Prostate gland (tissue), 2 donors: ENCODE results near the gene GOLT1A. TPM values are rescaled to one million over a fixed set of nuclear protein-coding genes. Genes with fewer than 3 reads are reported as not detected.

Experiments
- DNase-seq: peaks from one replicate; pipeline ENCODE4 v3.0.0-alpha.2; 2019; ENCODE audit warnings: low spot score
- H3K27ac ChIP-seq, 2 donors: fragments of 200-600 bp; sonication (generic); 2 replicates each; pipeline ENCODE4 v1.5.1; 2017 to 2019
- H3K27me3 ChIP-seq: fragments of 200-600 bp; sonication (generic); replicated peaks from 2 replicates; pipeline ENCODE4 v1.5.1; 2019; ENCODE audit not compliant: insufficient read depth
- H3K36me3 ChIP-seq, 2 donors: fragments of 200-600 bp; sonication (generic); 1 replicate in 1 of 2; 2 replicates in 1 of 2; pipeline versions ENCODE4 v1.5.1 to v1.8.1; 2017 to 2019
- H3K4me1 ChIP-seq: fragments of 200-600 bp; sonication (generic); replicated peaks from 2 replicates; pipeline ENCODE4 v1.5.1; 2019
- H3K4me3 ChIP-seq, 2 donors: fragments of 200-600 bp; sonication (generic); 2 replicates each; pipeline ENCODE4 v1.5.1; 2017 to 2019
- H3K9me3 ChIP-seq: fragments of 200-600 bp; sonication (generic); 2 replicates; pipeline ENCODE4 v1.5.1; 2017
- POLR2A ChIP-seq: fragments of 450-650 bp; IDR thresholded peaks from one replicate; pipeline ENCODE4 v1.6.1; 2016; ENCODE audit warnings: antibody characterized with exemption, mild to moderate bottlenecking
- POLR2AphosphoS5 ChIP-seq: sonication (generic); formaldehyde crosslinking; IDR thresholded peaks from one replicate; pipeline ENCODE4 v1.6.1; 2017; ENCODE audit warnings: antibody characterized with exemption
- WGBS: methylation state at CpG from one replicate; pipeline ENCODE4 v1.1.5; 2018; 5-methylcytosine and 5-hydroxymethylcytosine counted together
- intact Hi-C: fragments of 100-400 bp; cut with DNase I; formaldehyde crosslinking; loops from one replicate; pipeline ENCODE4 v1.14.2; 2022
- total RNA-seq, 2 donors: library from RNA; depleted of rRNA; stranded (reverse); fragments of >200 nt; gene quantifications; one replicate each; pipeline ENCODE4 v1.1.0, GENCODE V29; 2016
- TF ChIP-seq, protein P1 (sequence below), 4 experiments: fragments of 200-600 bp in 2 of 4; fragments of 450-650 bp in 2 of 4; sonication (generic) in 2 of 4; IDR thresholded peaks; 1 replicate in 3 of 4; 2 replicates in 1 of 4; pipeline ENCODE4 v1.5.1; 2016 to 2019; ENCODE audit warnings: antibody characterized with exemption in 4 of 4, mild to moderate bottlenecking in 2 of 4, moderate library complexity in 2 of 4

Gene GOLT1A
- total RNA-seq, 2 donors from 2014 or later = 3.0 to 3.6 TPM

- H3K9me3 ChIP-seq = no peaks in the 10 kb centered on the region
- H3K27me3 ChIP-seq = no peaks in the 10 kb centered on the region
- H3K4me1 ChIP-seq = peaks cover 3% of the 10 kb centered on the region
- 16% methylated on average over 29 of the region's 33 CpGs for WGBS
- peak; percentile 27 for DNase-seq
- H3K36me3 ChIP-seq = no peaks in the 10 kb centered on the region
- H3K4me3 ChIP-seq = peak overlapping the region; percentile 54 to 64
- TF ChIP-seq POLR2AphosphoS5 = no peak
- TF ChIP-seq, protein P1, sequence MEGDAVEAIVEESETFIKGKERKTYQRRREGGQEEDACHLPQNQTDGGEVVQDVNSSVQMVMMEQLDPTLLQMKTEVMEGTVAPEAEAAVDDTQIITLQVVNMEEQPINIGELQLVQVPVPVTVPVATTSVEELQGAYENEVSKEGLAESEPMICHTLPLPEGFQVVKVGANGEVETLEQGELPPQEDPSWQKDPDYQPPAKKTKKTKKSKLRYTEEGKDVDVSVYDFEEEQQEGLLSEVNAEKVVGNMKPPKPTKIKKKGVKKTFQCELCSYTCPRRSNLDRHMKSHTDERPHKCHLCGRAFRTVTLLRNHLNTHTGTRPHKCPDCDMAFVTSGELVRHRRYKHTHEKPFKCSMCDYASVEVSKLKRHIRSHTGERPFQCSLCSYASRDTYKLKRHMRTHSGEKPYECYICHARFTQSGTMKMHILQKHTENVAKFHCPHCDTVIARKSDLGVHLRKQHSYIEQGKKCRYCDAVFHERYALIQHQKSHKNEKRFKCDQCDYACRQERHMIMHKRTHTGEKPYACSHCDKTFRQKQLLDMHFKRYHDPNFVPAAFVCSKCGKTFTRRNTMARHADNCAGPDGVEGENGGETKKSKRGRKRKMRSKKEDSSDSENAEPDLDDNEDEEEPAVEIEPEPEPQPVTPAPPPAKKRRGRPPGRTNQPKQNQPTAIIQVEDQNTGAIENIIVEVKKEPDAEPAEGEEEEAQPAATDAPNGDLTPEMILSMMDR (IDR thresholded peaks at IDR 0.05) = no peak
- TF ChIP-seq POLR2A = no peak
- peak overlapping the region; percentile 83 to 88 for H3K27ac ChIP-seq
- intact Hi-C loops = loop anchor here (5.0 kb wide), 1 partner anchor 289 kb away; the partner anchor contains the start of gene SNRPE
Measured at GRCh38 chr1:204150702-204151551, 62.9 kb downstream of the GOLT1A start.

- TF ChIP-seq, protein P1 (IDR thresholded peaks at IDR 0.05) = no peak
- peak; percentile 42 for TF ChIP-seq POLR2AphosphoS5
- Histone ChIP-seq H3K36me3 (no peaks in the 10 kb centered on the region), H3K27ac (peak overlapping the region; percentile 83 to 88), H3K9me3 (no peaks in the 10 kb centered on the region), H3K4me1 (peaks cover 3% of the 10 kb centered on the region), H3K27me3 (no peaks in the 10 kb centered on the region), H3K4me3 (peak overlapping the region in 1 of 2 donors; percentile 64)
- DNase-seq = peak; percentile 43
- 64% methylated on average over 16 of the region's 16 CpGs for WGBS
- intact Hi-C loops = loop anchor here (5.0 kb wide), 1 partner anchor 288 kb away; the partner anchor contains the start of gene SNRPE
Measured at GRCh38 chr1:204149635-204150565, 63.9 kb downstream of the GOLT1A start.

DNA sequence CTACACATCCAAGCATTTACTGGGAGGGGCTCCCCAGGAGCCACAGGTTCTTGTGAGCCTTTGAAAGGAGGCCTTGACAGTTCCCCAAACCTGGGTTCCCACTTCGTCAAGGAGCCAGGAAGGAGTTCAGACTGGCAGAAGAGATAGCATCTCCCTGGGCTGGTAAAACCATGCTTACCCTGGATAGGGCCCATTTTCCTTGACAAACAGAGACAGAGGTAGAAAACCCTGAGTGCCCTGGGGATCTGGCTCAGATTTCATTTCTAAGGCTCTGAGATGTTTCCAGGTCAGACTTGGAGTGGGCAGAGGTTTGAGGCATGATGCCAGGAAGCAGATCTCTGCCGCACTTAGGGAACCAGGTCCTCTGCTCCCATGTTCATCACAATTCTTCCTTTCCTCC lies 64.7 kb downstream of the GOLT1A start:
- H3K36me3 ChIP-seq = no peaks in the 10 kb centered on the region
- H3K4me1 ChIP-seq = peaks cover 3% of the 10 kb centered on the region
- no peaks in the 10 kb centered on the region for H3K27me3 ChIP-seq
- intact Hi-C loops = no loop called here
- no peak overlapping the region for H3K4me3 ChIP-seq
- H3K27ac ChIP-seq = no peak overlapping the region
- 57% methylated on average over 2 of the region's 2 CpGs for WGBS
- peak; percentile 54 for TF ChIP-seq POLR2AphosphoS5
- TF ChIP-seq, protein P1 (IDR thresholded peaks at IDR 0.05) = no peak
- no peaks in the 10 kb centered on the region for H3K9me3 ChIP-seq
- DNase-seq = peak; percentile 46

Other genes starting within 250 kb of the GOLT1A start
- 10 to 100 TPM; 91.9 to 95.9 TPM for gene SOX13, start 140.9 kb downstream of the GOLT1A start, total RNA-seq
- gene ETNK2, start 61.9 kb downstream of the GOLT1A start, total RNA-seq = 10 to 100 TPM; 25.3 to 84.5 TPM
- under 1 TPM in 1 of 2 donors, not detected in 1; 0.36 TPM for gene REN, start 47.7 kb downstream of the GOLT1A start, total RNA-seq
- gene KISS1, start 17.5 kb downstream of the GOLT1A start, total RNA-seq = 1 to 10 TPM in 1 of 2 donors, not detected in 1; 6.0 TPM
- 10 to 100 TPM; 24.5 to 49.3 TPM for gene PLEKHA6, start 145.9 kb upstream of the GOLT1A start, total RNA-seq
- 10 to 100 TPM; 43.5 to 45.0 TPM for gene PPP1R15B, start 197.8 kb upstream of the GOLT1A start, total RNA-seq